Ishikawa (cell line): Measurements from ENCODE around the gene AURKAIP1.

Experiments used
- CEBPB ChIP-seq: IDR thresholded peaks from 2 replicates; pipeline ENCODE4 v1.6.1; 2012
- EP300 ChIP-seq: IDR thresholded peaks from 2 replicates; pipeline ENCODE4 v1.6.1; 2012; ENCODE audit warnings: borderline replicate concordance
- FOXM1 ChIP-seq: IDR thresholded peaks from 2 replicates; pipeline ENCODE4 v1.6.1; 2012; ENCODE audit warnings: low read depth, borderline replicate concordance
- MAX ChIP-seq: IDR thresholded peaks from 2 replicates; pipeline ENCODE4 v1.6.1; 2012
- RAD21 ChIP-seq: IDR thresholded peaks from 2 replicates; pipeline ENCODE4 v1.6.1; 2012; ENCODE audit warnings: low read depth
- REST ChIP-seq: IDR thresholded peaks from 2 replicates; pipeline ENCODE4 v1.6.1; 2012; ENCODE audit warnings: low read depth, mild to moderate bottlenecking
- TAF1 ChIP-seq: IDR thresholded peaks from 2 replicates; pipeline ENCODE4 v1.6.1; 2012; ENCODE audit warnings: low read depth, mild to moderate bottlenecking
- ZBTB7A ChIP-seq: IDR thresholded peaks from 2 replicates; pipeline ENCODE4 v1.6.1; 2012; ENCODE audit warnings: low read depth
- TF ChIP-seq, protein P1 (sequence below): IDR thresholded peaks from 2 replicates; pipeline ENCODE4 v1.6.1; 2012

DNA sequence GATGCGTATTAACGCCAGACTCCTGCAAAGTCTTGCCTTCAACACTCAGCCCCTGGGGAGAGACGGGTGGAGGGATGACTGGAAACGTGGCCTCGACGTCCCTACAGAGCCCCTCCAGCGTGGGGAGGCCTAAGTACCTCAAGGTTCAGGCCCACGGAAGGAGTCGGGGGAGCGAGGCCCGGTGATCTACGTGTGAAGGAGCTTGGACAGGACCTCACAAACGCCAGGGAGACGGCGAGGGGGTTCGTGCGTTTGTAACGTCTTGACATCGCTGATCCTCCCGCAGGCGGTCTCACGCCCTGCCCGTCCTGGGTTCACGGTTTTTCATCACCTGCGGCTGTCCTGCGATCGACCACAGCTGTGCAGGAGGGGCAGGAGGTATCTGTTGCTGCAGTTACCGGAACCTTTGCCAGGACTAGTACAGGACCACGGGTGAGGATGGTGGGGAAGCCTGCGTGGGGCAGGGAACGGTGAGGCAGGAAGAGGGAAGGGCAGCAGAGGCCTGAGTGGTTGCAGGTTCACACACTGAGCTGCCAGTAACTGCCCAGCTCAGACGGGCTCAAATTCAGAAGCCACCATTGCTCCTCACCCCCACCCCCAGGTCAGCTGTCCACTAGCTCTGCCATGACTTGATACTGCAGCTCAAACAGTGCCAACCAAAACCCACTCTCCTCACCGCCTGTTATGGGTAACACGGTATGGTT lies 25.0 kb upstream of the AURKAIP1 start:
- TF ChIP-seq FOXM1 (no peak), EP300 (no peak), REST (no peak), MAX (no peak), CEBPB (no peak), TAF1 (no peak), ZBTB7A (no peak; the same call in 1 of the 2 replicates), RAD21 (no peak)
- TF ChIP-seq, protein P1, sequence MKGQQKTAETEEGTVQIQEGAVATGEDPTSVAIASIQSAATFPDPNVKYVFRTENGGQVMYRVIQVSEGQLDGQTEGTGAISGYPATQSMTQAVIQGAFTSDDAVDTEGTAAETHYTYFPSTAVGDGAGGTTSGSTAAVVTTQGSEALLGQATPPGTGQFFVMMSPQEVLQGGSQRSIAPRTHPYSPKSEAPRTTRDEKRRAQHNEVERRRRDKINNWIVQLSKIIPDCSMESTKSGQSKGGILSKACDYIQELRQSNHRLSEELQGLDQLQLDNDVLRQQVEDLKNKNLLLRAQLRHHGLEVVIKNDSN: no peak
